Fibroblast of pulmonary artery (primary cell): ENCODE results near the gene SLC44A3.

ENCODE experiments used
- DNase-seq: peaks from one replicate; pipeline ENCODE4 v3.0.0-alpha.2; 2010; ENCODE audit warnings: low read depth
- H3K4me3 ChIP-seq: replicated peaks from 2 replicates; pipeline ENCODE4 v1.5.1; 2011; ENCODE audit warnings: low read depth, mild to moderate bottlenecking, control low read depth, low read length, moderate library complexity
- TF ChIP-seq, protein P1 (sequence below): IDR thresholded peaks from 2 replicates; pipeline ENCODE4 v1.5.1; 2011; ENCODE audit warnings: mild to moderate bottlenecking, control low read depth, low read length, inconsistent platforms; ENCODE audit errors: missing control alignments

Gene SLC44A3

GRCh38 chr1:94886361-94886760, 66.2 kb downstream of the SLC44A3 start:
- no peak overlapping the region for H3K4me3 ChIP-seq
- TF ChIP-seq, protein P1, sequence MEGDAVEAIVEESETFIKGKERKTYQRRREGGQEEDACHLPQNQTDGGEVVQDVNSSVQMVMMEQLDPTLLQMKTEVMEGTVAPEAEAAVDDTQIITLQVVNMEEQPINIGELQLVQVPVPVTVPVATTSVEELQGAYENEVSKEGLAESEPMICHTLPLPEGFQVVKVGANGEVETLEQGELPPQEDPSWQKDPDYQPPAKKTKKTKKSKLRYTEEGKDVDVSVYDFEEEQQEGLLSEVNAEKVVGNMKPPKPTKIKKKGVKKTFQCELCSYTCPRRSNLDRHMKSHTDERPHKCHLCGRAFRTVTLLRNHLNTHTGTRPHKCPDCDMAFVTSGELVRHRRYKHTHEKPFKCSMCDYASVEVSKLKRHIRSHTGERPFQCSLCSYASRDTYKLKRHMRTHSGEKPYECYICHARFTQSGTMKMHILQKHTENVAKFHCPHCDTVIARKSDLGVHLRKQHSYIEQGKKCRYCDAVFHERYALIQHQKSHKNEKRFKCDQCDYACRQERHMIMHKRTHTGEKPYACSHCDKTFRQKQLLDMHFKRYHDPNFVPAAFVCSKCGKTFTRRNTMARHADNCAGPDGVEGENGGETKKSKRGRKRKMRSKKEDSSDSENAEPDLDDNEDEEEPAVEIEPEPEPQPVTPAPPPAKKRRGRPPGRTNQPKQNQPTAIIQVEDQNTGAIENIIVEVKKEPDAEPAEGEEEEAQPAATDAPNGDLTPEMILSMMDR: no peak
- DNase-seq: no peak

GRCh38 chr1:94887106-94887505, 66.9 kb downstream of the SLC44A3 start:
- TF ChIP-seq, protein P1: no peak
- no peak for DNase-seq
- H3K4me3 ChIP-seq: no peak overlapping the region

- H3K4me3 ChIP-seq: no peak overlapping the region
- TF ChIP-seq, protein P1: no peak
- DNase-seq: no peak
Observed at GRCh38 chr1:94887603-94888171, 67.5 kb downstream of the SLC44A3 start.

DNA sequence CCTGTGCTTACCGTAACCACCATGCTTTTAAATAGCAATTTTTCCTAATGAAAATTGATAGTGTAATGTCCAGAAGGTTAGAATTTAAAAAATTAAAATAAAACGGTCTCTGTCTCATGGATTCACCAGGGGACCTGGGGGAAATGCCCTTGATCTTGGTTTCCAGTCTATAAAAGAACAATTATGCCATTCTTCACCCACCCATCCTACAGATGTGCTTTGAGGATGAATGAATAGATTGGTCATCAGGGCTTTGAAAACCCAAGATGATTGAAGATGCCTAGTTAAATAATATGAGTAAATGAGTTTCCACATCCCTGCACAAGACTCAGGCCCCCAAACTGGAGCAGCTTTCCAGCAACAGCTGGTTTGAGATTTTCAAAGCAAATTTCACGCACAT, 68.0 kb downstream of the SLC44A3 start:
- no peak overlapping the region for H3K4me3 ChIP-seq
- no peak for DNase-seq
- TF ChIP-seq, protein P1: no peak

- DNase-seq: no peak
- TF ChIP-seq, protein P1: no peak
Observed at GRCh38 chr1:94892604-94893254, 72.6 kb downstream of the SLC44A3 start.

DNA sequence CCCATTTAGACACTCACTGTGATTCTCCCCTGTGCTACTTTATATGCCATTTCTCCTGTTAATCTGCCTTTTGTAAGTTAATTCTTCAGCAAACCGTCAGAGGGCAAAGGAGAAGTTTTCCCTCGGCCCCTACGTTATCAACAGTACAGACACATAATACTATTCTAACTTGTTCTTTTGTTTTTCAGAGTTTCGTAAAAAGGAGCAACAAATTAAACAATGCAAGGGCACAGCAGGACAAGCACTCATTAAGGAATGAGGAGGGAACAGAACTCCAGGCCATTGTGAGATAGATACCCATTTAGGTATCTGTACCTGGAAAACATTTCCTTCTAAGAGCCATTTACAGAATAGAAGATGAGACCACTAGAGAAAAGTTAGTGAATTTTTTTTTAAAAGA, 74.5 kb downstream of the SLC44A3 start:
- TF ChIP-seq, protein P1: no peak
- DNase-seq: no peak
- H3K4me3 ChIP-seq: no peak overlapping the region

More at GRCh38 chr1:94892604-94893254, 72.6 kb downstream of the SLC44A3 start:
- no peak overlapping the region for H3K4me3 ChIP-seq

- TF ChIP-seq, protein P1: no peak
- H3K4me3 ChIP-seq: no peak overlapping the region
- no peak for DNase-seq
Observed at GRCh38 chr1:94895518-94895917, 75.4 kb downstream of the SLC44A3 start.
